C4-2B (cell line): Measurements from ENCODE around the gene NCSTN.
"Not testable (repeated sequence)": the region's sequence is repeated elsewhere in the genome, so short reads cannot be mapped to it uniquely, and the experiment has no call there.

Experiments
- H3K27ac ChIP-seq: fragments of 450-650 bp; 2 replicates; pipeline ENCODE4 v1.5.1; 2017
- ZFX ChIP-seq: fragments of 450-650 bp; IDR thresholded peaks from 2 replicates; pipeline ENCODE4 v1.6.1; 2017
- TF ChIP-seq, protein P1 (sequence below): fragments of 450-650 bp; conservative IDR thresholded peaks from 2 replicates; pipeline ENCODE4 v1.5.1; 2017; ENCODE audit warnings: mild to moderate bottlenecking

The NCSTN gene

DNA sequence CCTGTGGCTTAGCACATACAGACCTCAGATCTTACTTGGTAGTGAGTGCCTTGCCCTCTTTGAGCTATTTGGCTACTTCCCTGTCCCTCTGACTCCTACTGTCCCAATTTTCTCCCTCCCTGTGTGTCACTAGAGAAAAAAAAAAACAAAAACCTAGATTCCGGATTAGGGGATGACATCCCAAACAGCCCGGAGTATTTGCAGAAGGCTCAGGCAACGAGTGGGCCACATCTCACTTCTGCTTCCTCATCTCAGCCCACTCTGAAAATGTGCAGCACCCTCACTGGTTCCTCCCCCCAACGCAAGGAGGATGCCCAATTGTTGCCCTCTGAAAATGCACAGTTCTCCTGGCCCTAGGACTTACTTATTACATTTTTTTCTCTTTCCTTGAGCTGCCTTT is 28.6 kb downstream of the NCSTN start:
- H3K27ac ChIP-seq, result no peak overlapping the region
- TF ChIP-seq, protein P1, sequence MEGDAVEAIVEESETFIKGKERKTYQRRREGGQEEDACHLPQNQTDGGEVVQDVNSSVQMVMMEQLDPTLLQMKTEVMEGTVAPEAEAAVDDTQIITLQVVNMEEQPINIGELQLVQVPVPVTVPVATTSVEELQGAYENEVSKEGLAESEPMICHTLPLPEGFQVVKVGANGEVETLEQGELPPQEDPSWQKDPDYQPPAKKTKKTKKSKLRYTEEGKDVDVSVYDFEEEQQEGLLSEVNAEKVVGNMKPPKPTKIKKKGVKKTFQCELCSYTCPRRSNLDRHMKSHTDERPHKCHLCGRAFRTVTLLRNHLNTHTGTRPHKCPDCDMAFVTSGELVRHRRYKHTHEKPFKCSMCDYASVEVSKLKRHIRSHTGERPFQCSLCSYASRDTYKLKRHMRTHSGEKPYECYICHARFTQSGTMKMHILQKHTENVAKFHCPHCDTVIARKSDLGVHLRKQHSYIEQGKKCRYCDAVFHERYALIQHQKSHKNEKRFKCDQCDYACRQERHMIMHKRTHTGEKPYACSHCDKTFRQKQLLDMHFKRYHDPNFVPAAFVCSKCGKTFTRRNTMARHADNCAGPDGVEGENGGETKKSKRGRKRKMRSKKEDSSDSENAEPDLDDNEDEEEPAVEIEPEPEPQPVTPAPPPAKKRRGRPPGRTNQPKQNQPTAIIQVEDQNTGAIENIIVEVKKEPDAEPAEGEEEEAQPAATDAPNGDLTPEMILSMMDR, result no peak
- TF ChIP-seq ZFX, result no peak

DNA sequence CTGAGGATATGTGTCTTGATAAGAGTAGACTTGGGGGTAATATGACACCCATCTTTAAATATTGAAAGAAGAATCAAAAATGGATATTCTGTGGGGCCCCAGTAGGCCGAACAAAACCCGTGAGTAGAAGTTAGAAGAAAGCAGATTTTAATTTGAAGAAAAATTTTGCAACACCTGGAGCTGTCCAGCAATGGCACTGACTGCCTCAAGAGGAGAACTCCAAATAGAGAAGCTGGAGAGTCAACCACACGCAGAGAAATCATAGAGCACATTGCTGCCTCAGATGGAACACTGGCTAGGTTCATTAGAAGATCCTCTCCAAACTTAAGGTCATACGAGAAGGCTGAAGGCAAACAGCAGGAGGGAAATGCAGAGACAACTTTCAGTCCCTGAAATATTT is 30.5 kb downstream of the NCSTN start:
- TF ChIP-seq, protein P1, result no peak
- no peak overlapping the region for H3K27ac ChIP-seq

DNA sequence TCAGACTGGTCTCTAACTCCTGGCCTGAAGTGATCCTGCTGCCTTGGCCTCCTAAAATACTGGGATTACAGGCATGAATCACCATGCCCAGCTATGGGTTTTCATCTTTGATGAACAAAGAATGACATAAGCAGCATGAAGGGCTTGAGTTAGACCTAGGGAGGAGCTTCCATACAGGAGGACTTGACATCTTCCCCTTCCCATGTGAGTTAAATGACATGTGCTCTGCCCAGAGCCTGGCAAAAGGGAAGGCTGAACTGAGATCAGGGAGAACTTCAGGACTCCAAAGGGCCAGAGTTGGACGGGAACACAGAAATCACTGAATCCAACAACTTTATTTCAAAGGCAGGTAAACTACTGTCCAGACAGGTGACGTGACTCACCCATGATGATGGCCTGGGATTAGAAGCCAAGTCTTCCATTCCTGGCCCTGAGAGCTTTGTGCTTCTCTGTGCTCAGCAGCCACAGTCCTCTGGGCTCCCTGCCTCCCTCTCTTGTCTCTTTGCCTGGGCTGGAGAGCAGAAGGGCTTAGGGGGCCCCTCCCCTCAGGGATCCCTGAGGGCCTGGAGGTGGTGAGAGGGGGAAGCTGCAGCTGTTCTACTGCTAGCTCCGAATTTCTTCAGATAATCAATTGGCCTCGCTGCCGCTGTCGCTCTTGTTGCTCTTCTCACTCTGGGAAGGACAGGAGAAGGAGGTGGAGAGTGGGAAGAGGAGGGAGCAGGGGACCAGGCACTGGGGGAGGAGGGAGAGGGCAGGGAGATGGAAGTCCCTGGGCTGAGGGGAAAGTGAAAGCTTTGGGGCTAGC is 31.3 kb downstream of the NCSTN start:
- H3K27ac ChIP-seq, result no peak overlapping the region; the same call in 1 of the 2 replicates
- TF ChIP-seq, protein P1, result no peak
- no peak for TF ChIP-seq ZFX

DNA sequence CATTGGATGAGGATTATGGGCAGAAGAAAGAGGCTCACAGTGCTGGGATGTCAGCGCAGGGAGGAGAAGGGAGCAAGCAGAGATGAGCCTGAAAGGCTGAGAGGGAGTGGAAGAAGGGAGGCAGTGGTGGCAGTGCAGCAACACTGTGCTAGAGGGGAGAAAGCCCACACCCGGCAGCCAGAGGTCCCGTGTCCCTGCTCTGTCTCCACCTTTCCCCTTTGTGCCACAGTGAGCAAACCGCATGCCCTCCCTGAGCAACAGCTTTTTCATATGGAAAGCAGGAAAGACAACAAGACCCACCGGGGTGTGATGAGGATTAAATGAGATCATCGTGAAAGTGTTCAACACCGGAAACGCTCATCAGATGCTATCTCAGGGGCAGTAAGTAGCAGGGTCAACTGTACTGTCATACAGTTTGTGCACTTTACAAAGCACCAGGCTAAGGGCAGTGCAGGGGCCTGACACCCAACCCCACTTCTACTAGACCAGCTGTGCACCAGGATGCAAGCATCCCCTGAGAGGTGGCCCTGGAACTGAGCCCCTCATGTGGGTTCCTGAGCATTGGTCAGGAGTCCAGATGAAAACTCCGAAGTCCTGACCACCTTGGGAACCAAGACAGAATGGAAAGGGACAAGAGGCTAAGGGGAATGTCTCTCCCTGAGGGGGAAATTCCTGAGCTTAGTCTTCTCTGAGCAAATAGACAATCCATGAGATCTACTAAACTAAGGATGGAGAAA is 32.8 kb downstream of the NCSTN start:
- no peak overlapping the region for H3K27ac ChIP-seq
- TF ChIP-seq, protein P1, result no peak
- no peak for TF ChIP-seq ZFX

DNA sequence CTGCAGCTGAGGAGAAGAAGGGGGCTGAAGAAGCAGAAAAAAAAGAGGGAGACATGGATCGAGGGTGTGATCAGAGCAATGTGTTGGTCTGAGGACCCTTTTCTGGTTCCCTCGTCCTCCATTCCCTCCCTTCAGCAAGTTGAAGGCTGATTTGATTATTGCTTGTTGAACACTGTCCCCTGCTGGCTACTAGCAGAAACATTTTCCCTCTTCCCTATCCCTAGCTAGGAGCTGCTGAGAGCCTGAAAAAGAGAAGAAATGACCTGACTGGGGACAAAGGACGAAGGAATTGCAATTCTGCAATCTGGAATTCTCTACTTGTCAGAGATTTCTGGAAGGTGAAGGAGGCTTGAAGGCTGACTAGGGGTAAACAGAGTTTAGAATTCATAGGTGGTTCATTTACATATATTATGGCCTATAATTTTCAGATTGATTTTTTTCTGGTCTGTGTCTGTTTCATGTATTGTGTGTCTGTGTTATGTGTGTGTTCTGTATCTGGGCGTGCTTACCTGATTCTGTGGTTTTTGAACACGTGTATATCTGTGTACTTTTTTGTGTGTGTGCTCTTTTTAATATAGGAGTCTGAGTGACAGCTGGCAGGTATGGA is 33.4 kb downstream of the NCSTN start:
- TF ChIP-seq, protein P1, result peak; percentile 97
- no peak for TF ChIP-seq ZFX

DNA sequence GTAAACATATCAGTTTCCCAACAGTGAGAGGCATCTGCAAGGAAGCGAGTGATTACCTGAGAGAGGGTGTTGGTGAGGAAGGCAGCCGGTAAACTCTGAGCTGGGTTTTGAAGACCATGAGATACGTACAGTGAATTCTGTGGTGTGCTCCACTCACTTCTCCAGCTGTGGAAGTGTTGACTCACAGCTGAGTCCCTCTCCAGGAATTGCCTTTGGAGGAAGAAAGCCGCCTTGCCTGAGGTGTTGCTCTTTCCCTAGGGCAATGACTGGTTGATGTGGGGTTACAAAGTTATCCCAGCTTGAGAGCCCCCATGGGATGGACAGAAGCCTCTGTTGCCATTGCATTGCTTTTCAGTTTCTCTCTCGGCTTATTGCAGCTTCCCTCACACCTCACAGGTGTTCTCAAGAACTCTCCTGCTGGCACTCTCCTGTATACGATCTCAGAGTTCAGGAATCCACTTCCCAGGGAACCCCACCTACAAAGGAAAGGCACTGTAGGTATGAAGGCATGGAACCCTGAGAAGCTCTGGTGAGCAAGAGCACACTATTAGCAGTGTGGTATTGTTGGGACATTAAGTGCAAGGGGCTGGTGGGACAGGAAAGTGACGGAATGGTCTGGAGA is 34.5 kb downstream of the NCSTN start:
- TF ChIP-seq ZFX, result no peak
- TF ChIP-seq, protein P1, result no peak
- H3K27ac ChIP-seq, result no peak overlapping the region

More for the DNA sequence above, 33.4 kb downstream of the NCSTN start:
- H3K27ac ChIP-seq, result no peak overlapping the region

DNA sequence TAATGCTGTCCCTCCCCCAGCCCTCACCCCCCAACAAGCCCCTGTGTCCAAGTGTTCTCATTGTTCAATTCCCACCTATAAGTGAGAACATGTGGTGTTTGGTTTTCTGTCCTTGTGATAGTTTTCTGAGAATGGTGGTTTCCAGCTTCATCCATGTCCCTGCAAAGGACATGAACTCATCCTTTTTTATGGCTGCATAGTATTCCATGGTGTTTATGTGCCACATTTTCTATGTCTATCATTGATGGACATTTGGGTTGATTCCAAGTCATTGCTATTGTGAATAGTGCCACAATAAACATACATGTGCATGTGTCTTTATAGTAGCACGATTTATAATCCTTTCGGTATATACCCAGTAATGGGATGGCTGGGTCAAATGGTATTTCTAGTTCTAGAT is 41.6 kb downstream of the NCSTN start:
- H3K27ac ChIP-seq, result not testable (repeated sequence)

DNA sequence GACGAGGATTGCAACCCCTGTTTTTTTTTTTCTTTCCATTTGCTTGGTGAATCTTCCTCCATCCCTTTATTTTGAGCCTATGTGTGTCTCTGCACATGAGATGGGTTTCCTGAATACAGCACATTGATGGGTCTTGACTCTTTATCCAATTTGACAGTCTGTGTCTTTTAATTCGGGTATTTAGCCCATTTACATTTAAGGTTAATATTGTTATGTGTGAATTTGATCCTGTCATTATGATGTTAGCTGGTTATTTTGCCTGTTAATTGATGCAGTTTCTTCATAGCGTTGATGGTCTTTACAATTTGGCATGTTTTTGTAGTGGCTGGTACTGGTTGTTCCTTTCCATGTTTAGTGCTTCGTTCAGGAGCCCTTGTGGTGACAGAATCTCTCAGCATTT is 45.2 kb downstream of the NCSTN start:
- not testable (repeated sequence) for H3K27ac ChIP-seq
